COLO668 (cell line): Measurements from ENCODE around the gene HSD17B3.
"Not testable (repeated sequence)": the region's sequence is repeated elsewhere in the genome, so short reads cannot be mapped to it uniquely, and the experiment has no call there.

Experiments
- DNase-seq: peaks from one replicate; lab custom pipeline; 2025; ENCODE audit not compliant: unreplicated experiment; lab: John Stamatoyannopoulos, UW

The HSD17B3 gene

DNA sequence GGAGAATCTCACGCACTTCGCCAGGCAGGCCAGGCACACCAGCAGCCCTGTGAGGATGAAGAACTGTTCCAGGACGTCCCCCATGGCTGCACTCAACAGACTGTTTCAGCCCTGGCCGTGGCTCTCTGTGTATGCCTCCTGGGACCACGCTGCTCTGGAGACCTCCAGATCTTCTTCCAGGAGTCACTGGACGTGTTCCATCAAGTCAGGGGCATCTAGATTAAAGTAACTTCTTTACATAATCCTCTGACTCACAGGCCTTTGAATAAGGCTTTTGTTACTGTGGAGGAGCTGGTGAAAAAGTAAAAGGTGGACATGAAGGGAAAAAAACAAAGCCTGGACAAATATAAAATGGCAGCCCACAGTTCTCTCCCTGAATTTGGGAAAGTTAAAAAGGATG is at the start of gene HSD17B3:
HSD17B3 (minus strand) TSS at position 156 of the 400 bp plus-strand sequence; CDS start at position 84, 72 bp downstream.
- DNase-seq, result no peak

DNA sequence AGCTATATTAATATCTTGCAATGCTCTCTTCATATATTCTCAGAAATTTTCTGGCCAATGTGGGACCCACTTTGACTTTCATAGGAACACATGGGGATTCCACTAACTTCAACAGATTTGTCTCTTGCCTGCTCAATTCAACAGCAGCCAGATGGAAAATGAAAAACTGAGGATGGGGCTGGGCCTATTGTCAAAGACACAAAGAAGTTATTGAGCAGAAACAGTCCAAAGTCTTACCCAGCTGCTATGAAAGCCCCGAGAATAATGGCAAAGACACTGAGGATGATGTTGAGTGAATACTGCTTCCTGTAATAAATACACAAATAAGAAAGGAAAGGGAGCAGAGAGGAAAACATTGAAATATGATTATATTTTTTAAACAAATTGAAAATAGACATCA is 48.9 kb upstream of the HSD17B3 start:
- no peak for DNase-seq

GRCh38 chr9:96348261-96348660 is 46.3 kb upstream of the HSD17B3 start:
- no peak for DNase-seq

- no peak for DNase-seq
These were observed 43.6 kb upstream of the HSD17B3 start for GRCh38 chr9:96345551-96345950.

DNA sequence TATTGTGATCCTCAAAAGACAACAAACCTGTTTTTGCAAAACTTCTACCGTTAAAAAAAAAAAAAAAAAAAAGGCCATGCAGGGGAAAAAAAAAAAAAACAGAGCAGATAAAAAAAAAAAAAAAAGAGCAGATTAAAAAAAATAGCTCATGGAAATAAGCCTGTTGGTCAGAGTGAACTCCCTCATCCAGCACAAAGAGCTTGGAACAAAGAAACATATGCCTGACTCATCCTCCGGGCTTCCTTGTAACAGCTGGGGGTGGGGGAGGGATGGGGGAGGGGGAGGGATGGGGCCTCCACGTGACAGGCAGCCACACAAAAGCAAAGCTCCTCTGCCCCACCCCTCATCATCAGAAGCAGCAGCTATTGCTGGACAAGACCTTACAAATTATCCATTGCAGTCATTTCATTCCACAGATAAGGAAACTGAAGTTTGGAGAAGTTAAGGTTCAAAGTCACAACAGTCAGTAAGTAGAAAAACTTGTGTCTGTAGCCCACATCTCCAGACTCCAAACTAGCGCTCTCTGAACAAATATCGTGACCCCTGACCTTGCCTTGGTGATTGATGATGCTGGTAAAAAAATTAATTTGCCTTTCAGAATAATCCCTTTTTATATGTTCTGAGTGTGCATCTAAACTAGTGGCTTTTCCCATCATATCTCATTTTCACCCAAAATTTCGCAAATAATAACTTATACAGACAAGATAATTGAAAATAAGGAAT is 42.6 kb upstream of the HSD17B3 start:
- DNase-seq, result peak; percentile 49

GRCh38 chr9:96343515-96344360 is 41.8 kb upstream of the HSD17B3 start:
- no peak for DNase-seq

DNA sequence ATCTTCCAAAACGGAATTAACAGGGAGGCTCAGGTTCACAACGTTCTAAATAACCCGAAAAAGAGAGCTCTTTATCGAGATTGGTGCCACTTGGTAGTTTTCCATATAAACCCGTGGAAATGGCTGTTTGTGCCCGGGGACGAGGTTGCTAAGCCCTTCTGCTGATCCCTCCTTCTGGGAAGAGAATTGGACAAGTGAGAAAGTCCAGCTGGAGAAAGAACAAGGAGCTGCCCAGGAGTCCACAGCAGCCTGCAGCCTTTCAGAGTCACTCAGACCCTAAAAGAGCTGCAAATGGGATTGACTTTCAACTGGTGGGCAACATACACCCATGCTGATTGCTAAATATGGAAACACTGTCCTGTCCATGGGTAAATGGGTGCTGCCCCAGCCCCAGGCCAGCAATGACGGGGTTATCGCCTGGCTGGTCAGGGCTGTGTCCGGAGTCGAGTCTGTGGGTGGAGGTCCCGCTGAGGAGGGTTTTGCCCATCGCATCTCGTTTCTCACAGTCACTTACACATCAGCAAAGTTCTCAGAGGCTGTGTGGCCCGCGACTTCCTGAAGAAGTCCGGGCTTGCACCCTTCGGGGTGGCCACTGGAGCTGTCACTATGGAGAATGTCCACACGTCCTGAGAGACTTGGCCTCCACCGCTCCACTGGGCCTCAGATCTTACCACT is 40.7 kb upstream of the HSD17B3 start:
- no peak for DNase-seq

DNA sequence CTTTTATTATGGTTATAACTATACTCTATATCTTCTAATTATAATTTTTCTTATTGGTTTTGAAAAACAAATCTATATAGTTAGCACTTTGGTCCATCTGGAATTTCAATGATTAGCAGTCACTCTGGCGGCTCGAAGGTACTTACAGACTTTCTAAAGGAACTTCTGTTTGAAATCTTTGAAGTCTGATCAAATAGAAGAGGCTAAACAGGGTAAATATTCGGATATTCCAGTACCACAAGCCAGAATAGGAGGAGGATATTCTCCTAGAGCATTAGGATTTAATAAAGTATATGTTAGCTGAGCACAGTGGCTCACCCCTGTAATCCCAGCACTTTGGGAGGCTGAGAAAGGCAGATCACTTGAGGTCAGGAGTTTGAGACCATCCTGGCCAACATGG is 38.7 kb upstream of the HSD17B3 start:
- DNase-seq, result no peak

GRCh38 chr9:96338299-96338698 is 36.3 kb upstream of the HSD17B3 start:
- DNase-seq, result no peak

DNA sequence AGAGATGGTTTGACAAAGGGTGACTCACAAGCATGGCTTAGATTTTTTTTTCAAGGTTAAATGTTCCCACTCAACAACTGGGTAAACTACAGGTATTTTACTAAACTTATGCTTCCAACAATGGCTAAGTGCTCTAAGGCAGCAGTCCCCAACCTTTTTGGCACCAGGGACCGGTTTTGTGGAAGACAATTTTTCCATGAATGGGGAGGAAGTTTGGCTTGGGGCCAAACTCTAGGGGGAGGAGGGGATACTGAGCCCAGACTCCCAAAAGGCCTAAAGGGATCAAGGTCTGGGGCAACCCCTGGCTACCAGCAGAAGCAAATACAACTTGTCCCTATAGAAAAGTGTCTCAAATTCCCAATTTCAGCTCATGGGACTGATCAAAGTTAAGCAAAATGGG is 32.0 kb upstream of the HSD17B3 start:
- DNase-seq, result no peak

DNA sequence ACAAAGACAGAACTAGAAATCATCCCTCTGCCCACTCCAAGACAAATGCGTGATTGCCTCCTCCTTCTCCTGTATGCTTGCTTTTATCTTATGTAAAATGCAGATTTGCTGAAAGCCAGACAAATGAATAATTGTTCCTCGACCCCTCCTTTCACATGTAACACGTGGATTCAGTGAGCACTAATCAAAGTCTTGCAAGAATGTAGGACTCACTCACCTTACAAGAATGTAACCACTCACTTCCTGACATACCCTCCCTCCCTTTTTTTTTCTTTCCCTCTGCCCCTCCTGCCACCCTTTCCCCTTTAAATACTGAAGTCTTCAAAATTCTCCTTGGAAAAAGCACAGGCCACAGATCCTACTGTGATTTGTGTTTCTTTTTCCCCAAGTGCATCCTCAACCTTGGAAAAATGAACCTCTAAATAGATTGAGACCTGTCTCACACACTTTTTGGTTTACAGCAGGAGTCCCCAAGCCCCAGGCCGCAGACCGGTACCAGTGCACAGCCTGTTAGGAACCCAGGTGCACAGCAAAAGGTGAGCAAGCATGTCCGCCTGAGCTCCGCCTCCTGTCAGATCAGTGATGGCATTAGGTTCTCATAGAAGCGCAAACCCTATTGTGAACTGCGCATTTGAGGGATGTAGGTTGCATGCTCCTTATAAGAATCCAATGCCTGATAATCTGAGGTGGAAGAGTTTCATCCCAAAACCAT is 29.4 kb upstream of the HSD17B3 start:
- no peak for DNase-seq

- DNase-seq, result peak; percentile 34
These were observed 25.8 kb upstream of the HSD17B3 start for GRCh38 chr9:96327694-96328352.

- no peak for DNase-seq
These were observed 21.2 kb upstream of the HSD17B3 start for GRCh38 chr9:96323169-96323568.

DNA sequence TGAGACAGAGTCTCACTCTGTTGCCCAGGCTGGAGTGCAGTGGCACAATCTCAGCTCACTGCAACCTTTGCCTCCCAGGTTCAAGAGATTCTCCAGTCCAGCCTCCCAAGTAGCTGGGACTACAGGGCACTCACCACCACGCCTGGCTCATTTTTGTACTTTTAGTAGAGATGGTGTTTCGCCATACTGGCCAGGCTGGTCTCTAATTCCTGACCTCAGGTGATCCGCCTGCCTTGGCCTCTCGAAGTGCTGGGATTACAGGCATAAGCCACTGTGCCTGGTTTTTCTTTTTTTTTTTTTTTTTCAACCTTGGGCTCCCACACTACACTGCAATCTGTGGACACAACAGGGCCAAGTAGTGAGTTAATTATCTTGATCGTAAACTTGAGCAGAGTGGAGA is 20.8 kb upstream of the HSD17B3 start:
- not testable (repeated sequence) for DNase-seq

GRCh38 chr9:96322210-96322609 is 20.2 kb upstream of the HSD17B3 start:
- DNase-seq, result not testable (repeated sequence)

DNA sequence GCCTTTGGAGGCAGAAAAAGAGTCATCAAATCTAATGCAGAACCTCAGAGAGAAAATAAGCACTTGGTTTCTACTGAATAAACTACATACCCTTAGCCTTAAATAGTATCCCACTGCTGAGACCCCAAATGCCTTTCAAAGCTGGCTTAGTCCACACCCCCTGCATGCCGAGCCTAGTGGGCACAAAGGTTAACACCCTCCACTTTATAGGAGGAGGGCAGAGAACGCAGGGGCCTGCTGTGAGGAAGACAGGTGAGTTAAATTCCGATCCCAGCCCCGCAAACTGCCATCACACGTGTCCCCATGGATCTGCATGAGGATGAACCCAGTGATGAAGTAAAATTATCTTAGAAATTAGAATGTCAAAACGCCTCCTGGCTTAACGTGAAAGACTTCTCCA is 19.5 kb upstream of the HSD17B3 start:
- DNase-seq, result no peak

DNA sequence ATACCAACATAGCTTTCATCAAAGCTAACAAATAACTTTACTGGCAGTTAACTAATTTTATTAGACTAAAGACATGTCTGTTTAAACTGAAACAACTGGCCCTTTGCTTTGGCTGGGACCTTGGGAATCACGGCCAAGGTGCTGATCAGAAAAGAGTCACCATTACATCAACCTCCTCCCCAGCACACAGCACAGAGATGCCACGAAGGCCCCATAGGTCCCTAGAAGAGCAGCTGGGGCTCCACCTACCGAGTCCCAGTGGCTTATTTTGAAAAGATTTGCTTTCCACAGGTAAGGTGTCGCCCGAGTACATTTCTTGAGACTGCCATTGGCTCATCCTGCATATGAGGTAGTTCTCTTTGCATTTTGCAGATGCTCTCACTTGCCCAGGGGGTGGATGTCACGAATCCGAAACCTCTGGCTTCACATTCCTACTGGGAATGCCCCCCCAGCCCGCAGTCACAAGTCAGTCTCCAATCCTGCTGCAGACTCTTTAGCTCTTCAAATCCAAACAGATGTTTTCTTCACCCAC is 18.8 kb upstream of the HSD17B3 start:
- no peak for DNase-seq

GRCh38 chr9:96318921-96319565 is 17.1 kb upstream of the HSD17B3 start:
- DNase-seq, result no peak

DNA sequence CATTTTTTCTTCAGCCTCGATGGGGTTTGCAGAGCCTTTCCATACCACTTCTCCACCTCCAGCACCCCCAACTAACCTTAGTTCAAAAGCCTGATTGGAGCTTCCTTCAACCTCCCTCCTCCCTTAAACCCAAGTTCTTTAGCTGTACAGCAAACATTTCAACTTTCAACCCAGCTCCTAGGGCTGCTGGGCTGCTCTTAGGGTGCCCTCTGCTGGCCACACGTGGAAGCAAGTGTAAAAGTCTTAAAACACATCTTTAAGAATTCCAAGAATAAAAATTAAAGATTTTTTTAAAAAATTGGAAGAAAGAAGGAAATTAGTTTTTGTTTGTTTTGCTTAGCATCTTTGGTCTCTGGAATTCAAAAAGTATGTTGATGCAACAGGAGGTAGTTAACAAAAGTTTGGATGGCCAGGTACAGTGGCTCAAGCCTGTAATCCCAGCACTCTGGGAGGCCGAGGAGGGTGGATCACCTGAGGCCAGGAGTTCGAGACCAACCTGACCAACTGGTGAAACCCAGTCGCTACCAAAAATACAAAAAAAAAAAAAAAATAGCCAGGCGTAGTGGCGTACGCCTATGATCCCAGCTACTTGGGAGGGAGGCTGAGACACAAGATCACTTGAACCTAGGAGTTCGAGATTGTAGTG is 15.5 kb upstream of the HSD17B3 start:
- DNase-seq, result peak; percentile 4
